Mesenchymal stem cell (in vitro differentiated cells and primary cell): Measurements from ENCODE around the gene POLR2F.

Experiments
- DNase-seq: peaks from one replicate; pipeline ENCODE4 v3.0.0-alpha.2; 2013
- H2AFZ ChIP-seq: one replicate; pipeline ENCODE4 v1.6.1; 2013; ENCODE audit warnings: low read depth, mild to moderate bottlenecking, control low read depth, inconsistent platforms, low read length, moderate library complexity
- H2AK5ac ChIP-seq: 2 replicates; pipeline ENCODE4 v1.6.1; 2013; ENCODE audit warnings: low read length, moderate library complexity, mild to moderate bottlenecking, inconsistent platforms; ENCODE audit not compliant: severe bottlenecking
- H2BK120ac ChIP-seq: one replicate; pipeline ENCODE4 v1.6.1; 2013; ENCODE audit warnings: low read depth, mild to moderate bottlenecking, inconsistent platforms, low read length, moderate library complexity
- H2BK12ac ChIP-seq, 2 experiments: one replicate each; pipeline ENCODE4 v1.6.1; 2013; ENCODE audit warnings: inconsistent platforms in 2 of 2, low read length in 2 of 2, mild to moderate bottlenecking in 2 of 2, moderate library complexity in 2 of 2, control low read depth in 1 of 2
- H2BK15ac ChIP-seq: one replicate; pipeline ENCODE4 v1.6.1; 2013; ENCODE audit warnings: mild to moderate bottlenecking, low read depth, inconsistent platforms; ENCODE audit not compliant: poor library complexity, severe bottlenecking
- H2BK5ac ChIP-seq: 2 replicates; pipeline ENCODE4 v1.6.1; 2013; ENCODE audit warnings: low read depth, mild to moderate bottlenecking, low read length, control low read depth, inconsistent platforms; ENCODE audit not compliant: poor library complexity, severe bottlenecking
- H3K14ac ChIP-seq, 2 experiments: one replicate each; pipeline ENCODE4 v1.6.1; 2013; ENCODE audit warnings: inconsistent platforms in 2 of 2, low read length in 2 of 2, control low read depth in 1 of 2, mild to moderate bottlenecking in 1 of 2, moderate library complexity in 1 of 2
- H3K18ac ChIP-seq, 2 experiments: one replicate each; pipeline ENCODE4 v1.6.1; 2013; ENCODE audit warnings: inconsistent platforms in 2 of 2, low read length in 2 of 2, control low read depth in 1 of 2, low read depth in 1 of 2, mild to moderate bottlenecking in 1 of 2
- H3K23ac ChIP-seq, 2 experiments: one replicate each; pipeline ENCODE4 v1.6.1; 2013; ENCODE audit warnings: inconsistent platforms in 2 of 2, low read length in 2 of 2, mild to moderate bottlenecking in 2 of 2, moderate library complexity in 2 of 2, control low read depth in 1 of 2
- H3K27ac ChIP-seq: 2 replicates; pipeline ENCODE4 v1.5.1; 2013; ENCODE audit warnings: mild to moderate bottlenecking, moderate library complexity, low read length, control low read depth, inconsistent platforms; ENCODE audit not compliant: poor library complexity, severe bottlenecking
- H3K27me3 ChIP-seq, 2 experiments: 2 replicates each; pipeline versions ENCODE4 v1.6.1 to v1.7.0; 2013; ENCODE audit warnings: low read length in 2 of 2, mild to moderate bottlenecking in 2 of 2, moderate library complexity in 2 of 2, control low read depth in 1 of 2, inconsistent platforms in 1 of 2; ENCODE audit not compliant: control insufficient read depth in 1 of 2, insufficient read depth in 1 of 2
- H3K36me3 ChIP-seq, 2 experiments: 2 replicates each; pipeline versions ENCODE4 v1.6.1 to v1.7.0; 2013; ENCODE audit warnings: low read length in 2 of 2, control low read depth in 1 of 2, inconsistent platforms in 1 of 2, low read depth in 1 of 2, mild to moderate bottlenecking in 1 of 2; ENCODE audit not compliant: insufficient read depth in 2 of 2, control insufficient read depth in 1 of 2
- H3K4ac ChIP-seq, 2 experiments: one replicate each; pipeline ENCODE4 v1.6.1; 2013; ENCODE audit warnings: inconsistent platforms in 2 of 2, low read length in 2 of 2, mild to moderate bottlenecking in 2 of 2, moderate library complexity in 2 of 2, control low read depth in 1 of 2, low read depth in 1 of 2
- H3K4me1 ChIP-seq: 2 replicates; pipeline ENCODE4 v1.6.1; 2013; ENCODE audit warnings: low read depth, low read length, control low read depth; ENCODE audit not compliant: control insufficient read depth, insufficient read depth
- H3K4me2 ChIP-seq: 2 replicates; pipeline ENCODE4 v1.6.1; 2013; ENCODE audit warnings: low read length, mild to moderate bottlenecking, inconsistent platforms; ENCODE audit not compliant: poor library complexity, severe bottlenecking
- H3K4me3 ChIP-seq, 2 experiments: 2 replicates each; pipeline versions ENCODE4 v1.5.1 to v1.7.0; 2013; ENCODE audit warnings: low read length in 2 of 2, mild to moderate bottlenecking in 2 of 2, control low read depth in 1 of 2, low read depth in 1 of 2; ENCODE audit not compliant: insufficient read depth in 1 of 2
- H3K79me1 ChIP-seq: replicated peaks from 2 replicates; pipeline ENCODE4 v1.6.1; 2013; ENCODE audit warnings: mild to moderate bottlenecking, control low read depth, low read length, inconsistent platforms; ENCODE audit not compliant: poor library complexity, severe bottlenecking
- H3K9ac ChIP-seq: 2 replicates; pipeline ENCODE4 v1.7.0; 2013; ENCODE audit warnings: mild to moderate bottlenecking, low read length, moderate library complexity
- H3K9me3 ChIP-seq: 2 replicates; pipeline ENCODE4 v1.7.0; 2013; ENCODE audit warnings: mild to moderate bottlenecking, low read length; ENCODE audit not compliant: control insufficient read depth
- H4K8ac ChIP-seq: one replicate; pipeline ENCODE4 v1.6.1; 2013; ENCODE audit warnings: inconsistent platforms, mild to moderate bottlenecking, low read length, moderate library complexity
- H4K91ac ChIP-seq: one replicate; pipeline ENCODE4 v1.6.1; 2013; ENCODE audit warnings: mild to moderate bottlenecking, low read length, inconsistent platforms
- WGBS: methylation state at CpG from one replicate; pipeline ENCODE4 v1.1.7; 2013; ENCODE audit warnings: mixed read lengths; 5-methylcytosine and 5-hydroxymethylcytosine counted together

POLR2F gene

DNA sequence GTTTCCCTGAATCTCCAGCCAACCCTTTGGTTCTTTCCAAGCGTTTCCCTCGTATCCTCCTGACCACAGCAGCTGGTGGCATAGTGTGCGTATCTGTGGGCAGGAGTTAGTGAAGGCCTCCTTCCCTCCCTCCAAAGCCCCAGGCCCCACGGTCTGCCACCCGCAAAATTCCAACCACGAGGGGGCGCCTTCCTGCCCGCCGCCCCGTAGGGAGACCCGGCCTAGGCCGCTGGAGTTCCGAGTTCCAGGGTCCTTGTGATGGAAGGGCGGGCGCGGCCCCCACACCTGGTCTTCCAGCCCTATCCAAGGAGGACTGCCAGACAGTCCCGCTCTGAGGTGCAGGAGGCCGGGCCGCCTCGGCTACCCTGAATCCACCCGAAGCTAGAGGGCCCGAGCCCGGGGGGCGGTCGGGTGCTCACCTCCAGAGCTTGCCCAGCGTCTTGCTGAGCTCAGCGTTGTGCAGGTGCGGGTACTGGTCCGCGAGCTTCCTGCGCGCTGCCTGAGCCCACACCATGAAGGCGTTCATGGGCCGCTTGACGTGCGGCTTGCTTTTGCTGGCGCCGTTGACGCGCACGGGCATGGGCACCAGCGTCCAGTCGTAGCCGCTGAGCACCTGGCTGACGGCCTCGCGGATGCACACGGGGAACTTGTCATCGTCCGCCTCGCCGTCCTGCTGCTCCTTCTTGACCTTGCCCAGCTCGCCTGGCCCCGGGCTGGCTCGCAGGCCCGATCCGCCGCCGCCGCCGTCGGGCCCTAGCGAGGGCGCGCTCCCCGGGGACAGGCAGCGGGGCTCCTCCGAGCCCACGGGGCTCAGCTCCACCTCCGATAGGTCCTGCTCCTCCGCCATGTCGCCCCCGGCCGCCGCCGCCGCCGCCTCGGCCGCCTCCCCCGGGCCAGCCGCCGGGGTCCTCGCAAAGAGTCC lies 29.7 kb downstream of the POLR2F start:
- Histone ChIP-seq H2AFZ (no peak overlapping the region), H3K79me1 (no peaks in the 10 kb centered on the region), H3K4me3 (no peak overlapping the region), H3K4me1 (peaks cover 4% of the 10 kb centered on the region), H3K9ac (no peak overlapping the region), H2BK12ac (no peak overlapping the region), H2BK5ac (no peak overlapping the region), H3K9me3 (no peaks in the 10 kb centered on the region), H2BK15ac (no peak overlapping the region), H3K27me3 (peaks cover 0 to 35% of the 10 kb centered on the region in 2 experiments), H4K8ac (peak overlapping the region; percentile 64), H3K18ac (no peak overlapping the region), H3K14ac (peak overlapping the region in 1 of 2 experiments; percentile 62), H3K4ac (no peak overlapping the region), H3K4me2 (no peak overlapping the region), H3K36me3 (peaks cover 0 to 37% of the 10 kb centered on the region in 2 experiments), H2BK120ac (no peak overlapping the region), H3K23ac (peak overlapping the region in 1 of 2 experiments; percentile 91), H4K91ac (peak overlapping the region; percentile 24), H3K27ac (no peak overlapping the region), H2AK5ac (no peak overlapping the region)
- WGBS, result 14% methylated on average over 72 of the region's 84 CpGs
- DNase-seq, result no peak

- WGBS, result 14% methylated on average over 19 of the region's 42 CpGs
- Histone ChIP-seq H3K14ac (peak within 1 kb of the TSS in 1 of 2 experiments; percentile 62), H3K27ac (no peak within 1 kb of the TSS), H3K9ac (no peak within 1 kb of the TSS), H4K8ac (peak within 1 kb of the TSS; percentile 64), H2BK120ac (no peak within 1 kb of the TSS), H3K4me1 (peaks cover 4% of the 10 kb centered on the region), H3K27me3 (peaks cover 0 to 35% of the 10 kb centered on the region in 2 experiments), H3K4me3 (no peak within 1 kb of the TSS), H3K18ac (no peak within 1 kb of the TSS), H3K4me2 (no peak within 1 kb of the TSS), H2BK15ac (no peak within 1 kb of the TSS), H3K36me3 (peaks cover 0 to 35% of the 10 kb centered on the region in 2 experiments), H3K79me1 (no peaks in the 10 kb centered on the region), H3K23ac (peak within 1 kb of the TSS in 1 of 2 experiments; percentile 91), H3K4ac (no peak within 1 kb of the TSS), H2BK5ac (no peak within 1 kb of the TSS), H3K9me3 (no peaks in the 10 kb centered on the region), H2BK12ac (no peak within 1 kb of the TSS), H2AFZ (no peak within 1 kb of the TSS), H4K91ac (no peak within 1 kb of the TSS), H2AK5ac (no peak within 1 kb of the TSS)
- no peak for DNase-seq
Measured at GRCh38 chr22:37983860-37984791, 30.6 kb downstream of the POLR2F start, which contains the start of gene SOX10. SOX10 (minus strand) TSS chr22:37984555; CDS start chr22:37983784, 771 bp downstream.

- Histone ChIP-seq H4K91ac (no peak overlapping the region), H2BK5ac (no peak overlapping the region)
Measured at GRCh38 chr22:37985050-37985585, 31.6 kb downstream of the POLR2F start.

More at GRCh38 chr22:37985050-37985585, 31.6 kb downstream of the POLR2F start:
- H3K4ac ChIP-seq, result no peak overlapping the region
- H3K27me3 ChIP-seq, result peaks cover 0 to 35% of the 10 kb centered on the region in 2 experiments
- no peaks in the 10 kb centered on the region for H3K9me3 ChIP-seq
- no peak overlapping the region for H3K27ac ChIP-seq
- H2BK15ac ChIP-seq, result no peak overlapping the region
- no peak overlapping the region for H3K14ac ChIP-seq
- whole genome bisulfite sequencing, result 79% methylated on average over 8 of the region's 9 CpGs
- no peak overlapping the region for H2BK120ac ChIP-seq
- H2AK5ac ChIP-seq, result no peak overlapping the region
- peaks cover 0 to 30% of the 10 kb centered on the region in 2 experiments for H3K36me3 ChIP-seq
- H3K4me1 ChIP-seq, result peaks cover 4% of the 10 kb centered on the region
- H3K23ac ChIP-seq, result no peak overlapping the region
- no peaks in the 10 kb centered on the region for H3K79me1 ChIP-seq
- H2AFZ ChIP-seq, result no peak overlapping the region
- no peak overlapping the region for H2BK12ac ChIP-seq
- no peak overlapping the region for H3K18ac ChIP-seq
- H3K4me3 ChIP-seq, result no peak overlapping the region
- H3K4me2 ChIP-seq, result no peak overlapping the region
- no peak overlapping the region for H3K9ac ChIP-seq
- no peak overlapping the region for H4K8ac ChIP-seq
- DNase-seq, result no peak
